ENCODE results near the gene ADAM8.
"Not testable (repeated sequence)": the region's sequence is repeated elsewhere in the genome, so short reads cannot be mapped to it uniquely, and the experiment has no call there.

Gene ADAM8

DNA sequence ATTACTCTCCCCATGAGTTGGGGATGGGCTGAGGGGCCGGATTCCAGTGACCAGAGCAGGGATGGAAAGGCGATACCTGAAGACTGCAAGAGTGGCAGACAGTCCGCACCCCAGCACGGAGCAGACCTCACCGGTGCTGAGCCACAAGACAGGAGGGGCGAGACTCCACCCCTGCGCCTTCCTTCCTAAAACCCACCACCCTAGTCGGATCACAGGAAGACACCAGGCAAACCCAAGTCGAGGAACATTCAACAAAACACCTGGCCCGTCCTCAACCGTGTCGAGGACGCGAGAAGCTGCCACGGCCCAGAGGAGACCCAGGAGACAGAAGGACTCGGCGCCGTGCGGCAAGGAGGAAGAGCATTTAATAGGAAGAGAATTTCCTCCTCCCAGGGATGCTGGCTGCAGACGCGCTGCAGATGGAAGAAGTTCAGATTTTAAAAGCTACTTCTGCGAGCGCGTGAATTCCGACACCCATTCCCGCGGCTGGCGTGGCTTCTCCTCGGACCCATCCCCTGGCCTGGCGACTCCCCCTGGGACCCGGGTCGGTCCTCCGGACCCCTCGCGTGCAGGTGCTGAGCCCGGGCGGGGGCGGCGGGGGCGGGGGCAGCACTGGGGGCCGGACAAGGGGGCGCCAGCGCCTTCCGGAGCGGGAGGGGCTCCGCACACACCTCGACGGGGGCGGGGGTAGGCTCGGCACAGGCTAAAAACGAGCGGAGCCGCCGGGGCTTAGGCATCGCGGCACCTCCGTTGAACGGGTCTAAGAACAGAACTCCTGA lies 47.2 kb downstream of the ADAM8 start:
- WGBS, 2 experiments (ENCODE audit: insufficient coverage in 2 of 2), result 9 to 13% methylated on average over 38 to 56 of the region's 58 CpGs
- Histone ChIP-seq H3K36me3 (ENCODE audit: control insufficient read depth, insufficient read depth, low read length) (no peaks in the 10 kb centered on the region), H3K4me3 (ENCODE audit: extremely low read depth, insufficient read depth, low read length, poor library complexity, severe bottlenecking) (no peak overlapping the region), H3K4me1 (ENCODE audit: control insufficient read depth, insufficient read depth, low read length, poor library complexity, severe bottlenecking) (peaks cover 15% of the 10 kb centered on the region), H3K9me3 (ENCODE audit: control insufficient read depth, low read length) (no peaks in the 10 kb centered on the region), H3K27ac (ENCODE audit: low read depth, low read length, severe bottlenecking) (no peak overlapping the region)

DNA sequence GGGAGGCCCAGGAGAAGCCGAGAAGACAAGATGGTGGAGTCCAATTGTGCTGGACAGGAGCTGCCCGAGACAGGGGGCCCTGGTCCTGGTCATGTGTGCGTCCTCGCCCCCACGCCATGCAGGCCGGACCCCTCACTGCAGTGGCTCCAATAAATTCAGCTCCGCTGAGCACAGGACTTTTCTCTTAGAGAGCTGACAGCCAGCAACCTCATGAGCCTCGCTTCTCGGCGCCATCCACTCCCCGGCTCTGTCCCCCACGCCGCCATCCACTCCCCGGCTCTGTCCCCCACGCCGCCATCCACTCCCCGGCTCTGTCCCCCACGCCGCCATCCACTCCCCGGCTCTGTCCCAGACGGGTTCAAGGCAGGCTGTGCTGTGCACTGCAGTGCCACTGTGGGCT lies 49.4 kb downstream of the ADAM8 start:
- H3K27ac ChIP-seq (ENCODE audit: low read depth, low read length, severe bottlenecking), result no peak overlapping the region
- no peak overlapping the region for H3K4me3 ChIP-seq (ENCODE audit: extremely low read depth, insufficient read depth, low read length, poor library complexity, severe bottlenecking)
- WGBS, 2 experiments (ENCODE audit: insufficient coverage in 2 of 2), result 94 to 95% methylated on average over 20 to 21 of the region's 21 CpGs
- H3K4me1 ChIP-seq (ENCODE audit: control insufficient read depth, insufficient read depth, low read length, poor library complexity, severe bottlenecking), result peaks cover 14% of the 10 kb centered on the region
- H3K36me3 ChIP-seq (ENCODE audit: control insufficient read depth, insufficient read depth, low read length), result no peaks in the 10 kb centered on the region
- no peaks in the 10 kb centered on the region for H3K9me3 ChIP-seq (ENCODE audit: control insufficient read depth, low read length)

DNA sequence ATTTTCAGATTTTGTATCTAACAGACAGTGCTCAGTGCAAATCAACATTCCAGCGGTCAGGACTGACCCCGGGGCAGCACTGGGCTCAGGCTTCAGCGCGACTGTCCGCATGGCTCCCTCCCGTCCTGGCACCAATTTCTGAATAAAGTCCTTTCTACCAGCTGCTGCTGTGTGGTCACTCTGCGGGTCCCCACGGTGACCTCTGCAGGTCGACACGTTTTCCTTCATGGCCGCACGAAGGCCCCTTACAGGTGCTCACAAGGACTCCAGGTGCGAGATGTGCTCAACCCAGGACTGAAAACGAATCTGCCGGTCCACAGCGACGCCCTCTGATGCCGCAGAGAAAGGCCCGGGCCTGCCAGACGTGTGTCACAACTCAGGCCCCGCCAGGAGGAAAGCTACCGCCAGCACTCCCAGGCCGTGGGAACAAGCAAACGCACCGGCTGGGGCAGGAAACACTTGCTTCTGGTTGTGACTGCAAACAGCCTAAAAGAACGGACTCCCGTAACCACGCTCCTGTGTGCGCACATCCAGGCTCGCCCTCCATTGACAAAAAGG lies 50.3 kb downstream of the ADAM8 start:
- H3K36me3 ChIP-seq (ENCODE audit: control insufficient read depth, insufficient read depth, low read length), result no peaks in the 10 kb centered on the region
- H3K4me1 ChIP-seq (ENCODE audit: control insufficient read depth, insufficient read depth, low read length, poor library complexity, severe bottlenecking), result peaks cover 11% of the 10 kb centered on the region
- no peak overlapping the region for H3K4me3 ChIP-seq (ENCODE audit: extremely low read depth, insufficient read depth, low read length, poor library complexity, severe bottlenecking)
- WGBS, 2 experiments (ENCODE audit: insufficient coverage in 2 of 2), result 88 to 89% methylated on average over 30 of the region's 30 CpGs
- H3K9me3 ChIP-seq (ENCODE audit: control insufficient read depth, low read length), result no peaks in the 10 kb centered on the region
- no peak overlapping the region for H3K27ac ChIP-seq (ENCODE audit: low read depth, low read length, severe bottlenecking)

DNA sequence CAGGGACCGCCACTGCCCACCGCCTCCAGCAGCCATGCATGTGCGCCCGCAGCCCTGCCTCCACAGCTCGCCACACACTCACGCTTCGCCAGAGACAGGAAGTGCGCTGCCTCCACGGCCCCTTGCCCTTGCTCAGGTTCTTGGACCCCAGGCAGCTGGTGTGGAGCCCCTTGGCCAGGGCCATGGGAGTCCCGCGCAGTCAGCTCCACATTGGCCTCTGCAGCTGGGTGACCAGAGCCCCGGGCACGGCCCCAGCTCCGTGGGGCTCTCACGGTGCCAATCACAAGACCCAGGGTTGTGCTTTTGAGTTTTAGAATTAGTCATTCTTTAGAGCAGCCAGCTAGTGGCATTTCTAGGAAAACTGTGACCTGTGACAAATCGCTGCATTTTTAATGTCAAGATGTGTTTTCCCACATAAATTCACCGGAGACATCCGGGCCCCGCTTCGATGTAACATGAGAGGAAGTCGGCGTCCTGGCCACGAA lies 50.9 kb downstream of the ADAM8 start:
- no peaks in the 10 kb centered on the region for H3K36me3 ChIP-seq (ENCODE audit: control insufficient read depth, insufficient read depth, low read length)
- H3K27ac ChIP-seq (ENCODE audit: low read depth, low read length, severe bottlenecking), result no peak overlapping the region
- H3K4me3 ChIP-seq (ENCODE audit: extremely low read depth, insufficient read depth, low read length, poor library complexity, severe bottlenecking), result no peak overlapping the region
- 95 to 97% methylated on average over 13 to 21 of the region's 23 CpGs for WGBS, 2 experiments (ENCODE audit: insufficient coverage in 2 of 2)
- peaks cover 11% of the 10 kb centered on the region for H3K4me1 ChIP-seq (ENCODE audit: control insufficient read depth, insufficient read depth, low read length, poor library complexity, severe bottlenecking)
- H3K9me3 ChIP-seq (ENCODE audit: control insufficient read depth, low read length), result no peaks in the 10 kb centered on the region

DNA sequence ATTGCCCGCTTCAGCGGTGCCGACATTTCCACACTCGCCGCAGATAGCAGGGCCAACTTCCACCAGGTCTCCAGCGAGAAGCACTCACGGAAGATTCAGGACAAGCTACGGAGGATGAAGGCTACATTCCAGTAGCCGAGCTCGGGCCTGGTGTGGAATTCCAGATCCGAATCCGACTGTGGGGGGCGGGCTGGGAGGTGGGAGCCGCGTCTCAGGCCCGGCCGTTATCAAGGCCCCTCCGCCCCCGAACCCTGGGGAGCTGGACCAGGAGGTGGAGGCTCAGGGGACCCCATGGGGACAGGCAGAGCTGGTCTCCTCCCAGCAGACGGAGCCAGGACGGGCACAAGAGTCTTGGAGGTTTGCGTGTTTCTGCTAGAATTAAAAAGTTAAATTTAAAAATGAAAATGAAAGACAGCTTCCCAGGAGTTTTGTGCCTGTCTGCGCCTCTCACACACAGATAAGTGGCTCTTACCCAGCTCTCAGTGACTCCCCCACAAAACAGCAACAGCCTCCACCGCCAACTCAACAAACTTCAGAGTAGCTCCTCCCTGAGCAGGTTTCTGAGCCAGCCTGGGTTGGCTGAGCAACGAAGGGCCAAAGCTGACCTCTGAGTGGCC lies 51.8 kb downstream of the ADAM8 start:
- Histone ChIP-seq H3K27ac (ENCODE audit: low read depth, low read length, severe bottlenecking) (no peak overlapping the region), H3K9me3 (ENCODE audit: control insufficient read depth, low read length) (no peaks in the 10 kb centered on the region), H3K4me1 (ENCODE audit: control insufficient read depth, insufficient read depth, low read length, poor library complexity, severe bottlenecking) (peaks cover 11% of the 10 kb centered on the region), H3K36me3 (ENCODE audit: control insufficient read depth, insufficient read depth, low read length) (no peaks in the 10 kb centered on the region), H3K4me3 (ENCODE audit: extremely low read depth, insufficient read depth, low read length, poor library complexity, severe bottlenecking) (no peak overlapping the region)
- 60 to 71% methylated on average over 21 to 24 of the region's 25 CpGs for WGBS, 2 experiments (ENCODE audit: insufficient coverage in 2 of 2)

DNA sequence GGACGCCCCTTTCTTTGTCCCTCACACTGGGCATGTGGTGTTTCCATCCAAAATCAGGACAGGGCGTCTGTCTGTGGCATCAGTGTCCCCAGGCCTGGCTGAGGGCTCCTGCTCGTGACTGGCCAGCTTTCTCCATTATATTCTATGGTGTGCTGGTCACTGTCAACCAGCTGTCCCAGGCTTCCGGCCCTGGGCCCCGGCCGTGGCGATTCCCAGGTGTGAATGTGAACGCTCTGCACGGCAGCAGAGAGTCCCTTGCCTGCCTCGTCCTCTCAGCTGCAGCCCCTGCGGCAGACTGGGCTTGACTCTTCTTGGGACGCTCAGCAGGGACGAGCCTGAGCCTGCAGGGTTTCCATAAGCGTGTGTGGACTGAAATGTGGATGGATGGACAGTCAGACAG lies 52.6 kb downstream of the ADAM8 start:
- WGBS, 2 experiments (ENCODE audit: insufficient coverage in 2 of 2), result 85 to 92% methylated on average over 7 to 11 of the region's 14 CpGs
- Histone ChIP-seq H3K4me1 (ENCODE audit: control insufficient read depth, insufficient read depth, low read length, poor library complexity, severe bottlenecking) (peaks cover 11% of the 10 kb centered on the region), H3K9me3 (ENCODE audit: control insufficient read depth, low read length) (no peaks in the 10 kb centered on the region), H3K4me3 (ENCODE audit: extremely low read depth, insufficient read depth, low read length, poor library complexity, severe bottlenecking) (no peak overlapping the region), H3K27ac (ENCODE audit: low read depth, low read length, severe bottlenecking) (no peak overlapping the region), H3K36me3 (ENCODE audit: control insufficient read depth, insufficient read depth, low read length) (no peaks in the 10 kb centered on the region)

DNA sequence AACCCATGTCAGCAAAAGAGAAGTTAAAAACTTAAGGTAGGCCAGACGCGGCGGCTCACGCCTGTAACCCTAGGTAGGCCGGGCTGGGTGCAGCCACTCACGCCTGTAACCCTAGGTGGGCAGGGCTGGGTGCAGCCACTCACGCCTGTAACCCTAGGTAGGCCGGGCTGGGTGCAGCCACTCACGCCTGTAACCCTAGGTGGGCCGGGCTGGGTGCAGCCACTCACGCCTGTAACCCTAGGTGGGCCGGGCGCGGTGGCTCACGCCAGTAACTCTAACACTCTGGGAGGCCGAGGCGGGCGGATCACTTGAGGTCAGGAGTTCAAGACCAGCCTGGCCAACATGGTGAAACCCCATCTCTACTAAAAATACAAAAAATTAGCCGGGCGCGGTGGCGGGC lies 54.9 kb downstream of the ADAM8 start:
- H3K36me3 ChIP-seq (ENCODE audit: control insufficient read depth, insufficient read depth, low read length); H3K4me3 ChIP-seq (ENCODE audit: extremely low read depth, insufficient read depth, low read length, poor library complexity, severe bottlenecking); H3K9me3 ChIP-seq (ENCODE audit: control insufficient read depth, low read length); H3K27ac ChIP-seq (ENCODE audit: low read depth, low read length, severe bottlenecking): not testable (repeated sequence)
- peaks cover 11% of the 10 kb centered on the region for H3K4me1 ChIP-seq (ENCODE audit: control insufficient read depth, insufficient read depth, low read length, poor library complexity, severe bottlenecking)
- 95 to 96% methylated on average over 9 to 10 of the region's 22 CpGs for WGBS, 2 experiments (ENCODE audit: insufficient coverage in 2 of 2)

DNA sequence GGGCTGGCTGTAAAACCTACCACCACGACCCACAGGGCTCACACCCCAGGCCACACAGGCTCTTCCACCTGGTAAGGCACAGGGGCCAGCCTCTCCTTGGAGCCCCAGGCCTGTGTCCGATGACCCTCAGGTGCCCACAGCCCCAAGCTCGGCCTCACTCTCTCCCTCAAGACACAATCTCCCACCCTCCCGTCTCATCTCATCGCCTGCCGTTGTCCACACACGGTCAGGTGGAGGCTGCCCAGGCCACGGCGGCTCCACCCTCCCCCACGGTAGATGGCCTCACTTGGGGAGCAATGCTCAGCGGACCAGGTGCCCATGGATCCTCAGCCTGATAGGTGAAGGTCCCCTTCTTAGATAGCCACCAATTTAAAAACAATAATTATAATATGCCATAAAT lies 55.3 kb downstream of the ADAM8 start:
- WGBS, 2 experiments (ENCODE audit: insufficient coverage in 2 of 2), result 94 to 99% methylated on average over 9 to 10 of the region's 11 CpGs
- Histone ChIP-seq H3K4me3 (ENCODE audit: extremely low read depth, insufficient read depth, low read length, poor library complexity, severe bottlenecking) (no peak overlapping the region), H3K27ac (ENCODE audit: low read depth, low read length, severe bottlenecking) (no peak overlapping the region), H3K9me3 (ENCODE audit: control insufficient read depth, low read length) (no peaks in the 10 kb centered on the region), H3K4me1 (ENCODE audit: control insufficient read depth, insufficient read depth, low read length, poor library complexity, severe bottlenecking) (peaks cover 11% of the 10 kb centered on the region), H3K36me3 (ENCODE audit: control insufficient read depth, insufficient read depth, low read length) (no peaks in the 10 kb centered on the region)

DNA sequence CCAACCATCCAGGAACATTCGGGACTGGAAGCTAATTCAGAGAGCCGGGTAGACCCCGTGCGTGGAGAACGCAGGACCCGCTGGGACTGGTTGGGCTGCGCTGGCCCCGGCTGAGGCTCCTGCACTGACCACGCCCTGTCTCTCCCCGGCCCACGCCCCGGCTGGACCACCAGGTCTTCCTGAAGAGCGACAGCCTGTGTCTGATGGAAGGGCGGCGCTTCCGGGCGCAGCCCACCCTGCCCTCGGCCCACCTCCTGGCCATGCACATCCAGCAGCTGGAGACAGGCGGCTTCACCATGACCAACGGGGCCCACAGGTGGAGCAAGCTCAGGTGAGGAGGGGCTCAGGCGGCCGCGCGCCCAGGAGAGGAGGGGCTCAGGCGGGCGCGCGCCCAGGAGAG lies 56.9 kb downstream of the ADAM8 start:
- no peak overlapping the region for H3K27ac ChIP-seq (ENCODE audit: low read depth, low read length, severe bottlenecking)
- WGBS, 2 experiments (ENCODE audit: insufficient coverage in 2 of 2), result 17 to 31% methylated on average over 14 to 17 of the region's 28 CpGs
- peaks cover 1% of the 10 kb centered on the region for H3K4me1 ChIP-seq (ENCODE audit: control insufficient read depth, insufficient read depth, low read length, poor library complexity, severe bottlenecking)
- H3K4me3 ChIP-seq (ENCODE audit: extremely low read depth, insufficient read depth, low read length, poor library complexity, severe bottlenecking), result no peak overlapping the region
- no peaks in the 10 kb centered on the region for H3K9me3 ChIP-seq (ENCODE audit: control insufficient read depth, low read length)
- no peaks in the 10 kb centered on the region for H3K36me3 ChIP-seq (ENCODE audit: control insufficient read depth, insufficient read depth, low read length)

DNA sequence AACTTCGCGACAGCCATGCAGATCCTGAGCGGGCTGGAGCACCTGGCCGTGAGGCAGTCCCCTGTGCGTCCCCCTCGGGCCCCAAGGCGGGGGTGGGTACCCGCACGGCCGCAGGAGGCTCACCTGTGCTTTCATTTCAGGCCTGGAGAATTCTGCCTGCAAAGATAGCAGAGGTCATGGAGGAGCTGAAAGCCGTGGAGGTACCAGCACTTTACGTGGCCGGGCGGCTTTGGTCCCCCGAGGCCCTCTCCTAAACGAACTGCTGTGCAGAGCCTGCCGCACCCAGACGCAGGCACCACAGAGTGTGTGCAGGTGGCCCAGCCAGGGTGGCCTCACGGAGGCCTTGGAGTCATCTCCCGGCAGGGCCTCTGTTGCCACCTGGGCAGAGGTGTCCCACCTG lies 57.8 kb downstream of the ADAM8 start:
- WGBS, 2 experiments (ENCODE audit: insufficient coverage in 2 of 2), result 93 to 97% methylated on average over 19 to 20 of the region's 20 CpGs
- Histone ChIP-seq H3K9me3 (ENCODE audit: control insufficient read depth, low read length) (no peaks in the 10 kb centered on the region), H3K27ac (ENCODE audit: low read depth, low read length, severe bottlenecking) (no peak overlapping the region), H3K4me3 (ENCODE audit: extremely low read depth, insufficient read depth, low read length, poor library complexity, severe bottlenecking) (no peak overlapping the region), H3K4me1 (ENCODE audit: control insufficient read depth, insufficient read depth, low read length, poor library complexity, severe bottlenecking) (no peaks in the 10 kb centered on the region), H3K36me3 (ENCODE audit: control insufficient read depth, insufficient read depth, low read length) (no peaks in the 10 kb centered on the region)
